ENCODE data around the gene PROKR1. TPM values are rescaled to one million over a fixed set of nuclear protein-coding genes. Genes with fewer than 3 reads are reported as not detected.

PROKR1 gene
- total RNA-seq, 1 experiment from 2014 or later = not detected

- Mint-ChIP-seq H3K4me1 (ENCODE audit: low read depth, unreplicated experiment) (no peaks in the 10 kb centered on the region), H3K27me3 (ENCODE audit: unreplicated experiment) (peaks cover 97% of the 10 kb centered on the region), H3K27ac (ENCODE audit: unreplicated experiment) (no peak overlapping the region), H3K9me3 (ENCODE audit: low read depth, unreplicated experiment) (no peaks in the 10 kb centered on the region), H3K4me3 (ENCODE audit: low read depth, unreplicated experiment) (no peak overlapping the region), H3K36me3 (ENCODE audit: insufficient read depth, unreplicated experiment) (no peaks in the 10 kb centered on the region)
- no TSS peak for BruUV-seq (replicated peaks)
- no peak for TF ChIP-seq CTCF (IDR thresholded peaks at IDR 0.05; ENCODE audit: unreplicated experiment)
- CTCF ChIA-PET = no interaction called here
- intact Hi-C loops (cut with micrococcal nuclease; ENCODE audit: unreplicated experiment) = no loop called here
- DNase-seq = no peak
Observed at GRCh38 chr2:68653538-68653982, 10.2 kb downstream of the PROKR1 start.

DNA sequence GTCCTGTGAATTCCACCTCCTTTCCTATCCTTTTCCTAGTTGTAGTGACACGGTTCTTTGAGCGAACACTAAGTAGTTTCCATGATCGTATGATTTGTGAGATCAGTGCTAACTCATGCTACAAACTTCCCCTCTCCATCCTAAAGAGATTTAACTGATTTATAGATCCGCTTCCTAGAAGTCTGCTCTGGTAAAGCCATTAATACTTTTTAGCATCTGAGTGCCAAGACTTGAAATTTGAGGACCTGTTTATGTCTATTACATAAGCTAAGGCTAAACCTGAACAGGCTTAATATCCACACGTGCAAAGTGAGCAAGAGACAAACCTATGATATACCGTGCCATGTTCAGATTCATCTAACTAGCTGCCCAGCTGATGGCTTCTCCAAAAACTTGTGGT is 14.9 kb downstream of the PROKR1 start:
- Mint-ChIP-seq H3K36me3 (ENCODE audit: insufficient read depth, unreplicated experiment) (no peaks in the 10 kb centered on the region), H3K27me3 (ENCODE audit: unreplicated experiment) (peaks cover 84% of the 10 kb centered on the region), H3K27ac (ENCODE audit: unreplicated experiment) (no peak overlapping the region), H3K9me3 (ENCODE audit: low read depth, unreplicated experiment) (no peaks in the 10 kb centered on the region), H3K4me3 (ENCODE audit: low read depth, unreplicated experiment) (no peak overlapping the region), H3K4me1 (ENCODE audit: low read depth, unreplicated experiment) (no peaks in the 10 kb centered on the region)
- BruUV-seq (replicated peaks) = no TSS peak
- DNase-seq = no peak
- CTCF ChIA-PET = no interaction called here
- TF ChIP-seq CTCF (IDR thresholded peaks at IDR 0.05; ENCODE audit: unreplicated experiment) = no peak
- intact Hi-C loops (cut with micrococcal nuclease; ENCODE audit: unreplicated experiment) = no loop called here

DNA sequence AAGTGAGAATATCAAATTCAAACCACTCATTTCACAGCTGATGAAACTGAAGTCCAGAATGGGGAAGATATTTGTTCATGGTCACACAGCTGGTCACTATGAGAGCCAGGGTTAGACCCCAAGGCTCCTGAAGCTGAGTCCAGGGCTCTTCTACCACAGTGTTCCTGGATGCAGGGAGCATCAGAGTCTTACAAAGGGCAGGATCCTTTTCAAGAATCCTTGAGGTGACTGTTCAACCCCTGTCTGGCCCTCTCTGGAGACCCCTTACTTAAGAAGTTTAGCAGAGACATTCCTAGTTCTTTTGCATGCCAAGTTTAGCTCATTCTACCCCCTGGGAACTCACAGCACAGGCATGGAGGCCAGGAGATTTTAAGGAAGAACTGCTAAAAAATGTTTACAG is 15.7 kb downstream of the PROKR1 start:
- intact Hi-C loops (cut with micrococcal nuclease; ENCODE audit: unreplicated experiment) = no loop called here
- BruUV-seq (replicated peaks) = no TSS peak
- Mint-ChIP-seq H3K27me3 (ENCODE audit: unreplicated experiment) (peaks cover 84% of the 10 kb centered on the region), H3K36me3 (ENCODE audit: insufficient read depth, unreplicated experiment) (no peaks in the 10 kb centered on the region), H3K4me3 (ENCODE audit: low read depth, unreplicated experiment) (no peak overlapping the region), H3K9me3 (ENCODE audit: low read depth, unreplicated experiment) (no peaks in the 10 kb centered on the region), H3K27ac (ENCODE audit: unreplicated experiment) (no peak overlapping the region), H3K4me1 (ENCODE audit: low read depth, unreplicated experiment) (no peaks in the 10 kb centered on the region)
- TF ChIP-seq CTCF (IDR thresholded peaks at IDR 0.05; ENCODE audit: unreplicated experiment) = no peak
- CTCF ChIA-PET = no interaction called here
- DNase-seq = no peak

- no TSS peak for BruUV-seq (replicated peaks)
- H3K27me3 Mint-ChIP-seq (ENCODE audit: unreplicated experiment) = peaks cover 81% of the 10 kb centered on the region
Observed at GRCh38 chr2:68660658-68661057, 17.3 kb downstream of the PROKR1 start.

More at GRCh38 chr2:68660658-68661057, 17.3 kb downstream of the PROKR1 start:
- CTCF ChIA-PET = interaction anchor here (0.7 kb wide), 1 partner anchor 400 kb away, joined by 8 read pairs; no protein-coding TSS in a partner anchor
- H3K4me3 Mint-ChIP-seq (ENCODE audit: low read depth, unreplicated experiment) = no peak overlapping the region
- no peaks in the 10 kb centered on the region for H3K9me3 Mint-ChIP-seq (ENCODE audit: low read depth, unreplicated experiment)
- intact Hi-C loops (cut with micrococcal nuclease; ENCODE audit: unreplicated experiment) = no loop called here
- H3K27ac Mint-ChIP-seq (ENCODE audit: unreplicated experiment) = no peak overlapping the region
- no peak for TF ChIP-seq CTCF (IDR thresholded peaks at IDR 0.05; ENCODE audit: unreplicated experiment)
- no peak for DNase-seq
- no peaks in the 10 kb centered on the region for H3K36me3 Mint-ChIP-seq (ENCODE audit: insufficient read depth, unreplicated experiment)
- no peaks in the 10 kb centered on the region for H3K4me1 Mint-ChIP-seq (ENCODE audit: low read depth, unreplicated experiment)
